Ectodermal cell (in vitro differentiated cells): ENCODE results near the gene XPNPEP1.

ENCODE experiments used
- H3K27ac ChIP-seq: 2 replicates; pipeline ENCODE4 v1.7.0; 2013; ENCODE audit warnings: mild to moderate bottlenecking, low read depth, low read length; ENCODE audit not compliant: insufficient read depth, poor library complexity, severe bottlenecking
- H3K27me3 ChIP-seq: 2 replicates; pipeline ENCODE4 v1.7.0; 2013; ENCODE audit warnings: mild to moderate bottlenecking, low read length; ENCODE audit not compliant: insufficient read depth, control insufficient read depth, poor library complexity, severe bottlenecking
- H3K36me3 ChIP-seq: one replicate; pipeline ENCODE4 v1.7.0; 2013; ENCODE audit warnings: low read length; ENCODE audit not compliant: control insufficient read depth, insufficient read depth
- H3K4me1 ChIP-seq: one replicate; pipeline ENCODE4 v1.7.0; 2013; ENCODE audit warnings: low read length; ENCODE audit not compliant: control insufficient read depth, insufficient read depth
- H3K4me3 ChIP-seq: 2 replicates; pipeline ENCODE4 v1.7.0; 2013; ENCODE audit warnings: low read depth, low read length, control low read depth; ENCODE audit not compliant: insufficient read depth
- H3K9me3 ChIP-seq: 2 replicates; pipeline ENCODE4 v1.7.0; 2013; ENCODE audit warnings: mild to moderate bottlenecking, low read length, moderate library complexity; ENCODE audit not compliant: control insufficient read depth
- WGBS, 2 experiments: methylation state at CpG; one replicate each; pipeline ENCODE4 v1.1.7; 2013; ENCODE audit warnings: missing lambda C conversion rate in 2 of 2; 5-methylcytosine and 5-hydroxymethylcytosine counted together

XPNPEP1 gene

DNA sequence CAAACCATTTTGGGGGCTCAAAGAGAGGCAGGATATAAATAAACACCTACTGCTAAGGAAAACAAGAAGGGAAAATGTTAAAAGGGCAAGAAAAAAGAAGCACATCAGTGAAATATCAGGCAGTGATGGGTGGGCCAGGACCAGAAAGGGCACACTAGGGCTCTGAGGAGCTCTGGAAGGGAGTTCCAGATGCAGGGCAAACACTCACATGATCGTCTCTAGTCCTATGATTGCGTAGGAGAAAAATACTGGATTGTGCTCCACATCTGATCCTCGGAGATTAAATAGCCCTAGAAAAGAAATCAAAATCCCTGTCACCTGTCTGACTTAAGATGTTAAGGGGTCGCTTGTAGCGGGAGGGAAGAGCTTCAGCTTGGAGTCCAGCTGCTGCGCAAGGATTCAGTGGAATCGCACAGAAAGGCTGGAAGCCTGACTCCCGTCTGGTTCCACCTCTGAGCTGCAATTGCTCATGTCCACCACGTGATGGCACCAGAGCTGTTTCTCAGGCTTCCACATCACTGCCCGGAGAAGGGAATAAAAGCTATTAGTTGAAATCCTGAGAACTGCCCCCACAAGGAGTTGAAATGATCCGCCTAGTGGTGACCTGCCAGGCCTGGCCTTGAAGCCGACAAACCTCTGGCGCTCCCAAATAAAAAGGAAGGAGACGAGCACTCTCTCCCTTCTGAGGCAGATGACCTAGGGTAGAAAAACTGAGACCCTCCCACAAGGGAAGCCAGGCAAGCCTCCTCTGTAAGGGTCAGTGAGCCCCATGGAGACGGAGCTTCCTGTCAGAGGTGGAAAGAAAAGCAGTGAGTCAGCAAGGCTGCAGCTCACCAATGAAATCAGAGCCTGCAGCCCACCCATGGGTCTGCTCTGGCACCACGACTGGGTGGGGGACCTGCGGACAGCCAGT lies 39.2 kb downstream of the XPNPEP1 start:
- 30 to 33% methylated on average over 17 of the region's 17 CpGs for WGBS, 2 experiments
- Histone ChIP-seq H3K36me3 (peaks cover 4% of the 10 kb centered on the region), H3K4me3 (no peak overlapping the region), H3K27ac (peak overlapping the region; percentile 48), H3K4me1 (peaks cover 19% of the 10 kb centered on the region), H3K9me3 (no peaks in the 10 kb centered on the region), H3K27me3 (no peaks in the 10 kb centered on the region)

- Histone ChIP-seq H3K36me3 (peaks cover 4% of the 10 kb centered on the region), H3K27ac (no peak overlapping the region), H3K4me1 (peaks cover 11% of the 10 kb centered on the region), H3K27me3 (no peaks in the 10 kb centered on the region), H3K9me3 (no peaks in the 10 kb centered on the region), H3K4me3 (no peak overlapping the region)
- 93 to 94% methylated on average over 8 of the region's 8 CpGs for WGBS, 2 experiments
Observed at GRCh38 chr10:109882251-109883057, 40.9 kb downstream of the XPNPEP1 start.

- no peaks in the 10 kb centered on the region for H3K27me3 ChIP-seq
- peaks cover 8% of the 10 kb centered on the region for H3K4me1 ChIP-seq
- no peaks in the 10 kb centered on the region for H3K9me3 ChIP-seq
- H3K27ac ChIP-seq, result no peak overlapping the region
- H3K36me3 ChIP-seq, result peaks cover 4% of the 10 kb centered on the region
- WGBS, 2 experiments, result 96 to 100% methylated on average over 1 of the region's 1 CpG
- H3K4me3 ChIP-seq, result no peak overlapping the region
Observed at GRCh38 chr10:109881769-109882057, 41.6 kb downstream of the XPNPEP1 start.

GRCh38 chr10:109880886-109881768 lies 42.2 kb downstream of the XPNPEP1 start:
- no peaks in the 10 kb centered on the region for H3K27me3 ChIP-seq
- peaks cover 8% of the 10 kb centered on the region for H3K4me1 ChIP-seq
- 88 to 94% methylated on average over 8 of the region's 8 CpGs for WGBS, 2 experiments
- peaks cover 8% of the 10 kb centered on the region for H3K36me3 ChIP-seq
- H3K9me3 ChIP-seq, result no peaks in the 10 kb centered on the region
- no peak overlapping the region for H3K27ac ChIP-seq
- no peak overlapping the region for H3K4me3 ChIP-seq

- Histone ChIP-seq H3K27me3 (no peaks in the 10 kb centered on the region), H3K4me1 (no peaks in the 10 kb centered on the region), H3K27ac (no peak overlapping the region), H3K36me3 (peaks cover 9% of the 10 kb centered on the region), H3K9me3 (no peaks in the 10 kb centered on the region), H3K4me3 (no peak overlapping the region)
- WGBS, 2 experiments, result 98 to 99% methylated on average over 6 of the region's 6 CpGs
Observed at GRCh38 chr10:109877546-109877945, 45.8 kb downstream of the XPNPEP1 start.

DNA sequence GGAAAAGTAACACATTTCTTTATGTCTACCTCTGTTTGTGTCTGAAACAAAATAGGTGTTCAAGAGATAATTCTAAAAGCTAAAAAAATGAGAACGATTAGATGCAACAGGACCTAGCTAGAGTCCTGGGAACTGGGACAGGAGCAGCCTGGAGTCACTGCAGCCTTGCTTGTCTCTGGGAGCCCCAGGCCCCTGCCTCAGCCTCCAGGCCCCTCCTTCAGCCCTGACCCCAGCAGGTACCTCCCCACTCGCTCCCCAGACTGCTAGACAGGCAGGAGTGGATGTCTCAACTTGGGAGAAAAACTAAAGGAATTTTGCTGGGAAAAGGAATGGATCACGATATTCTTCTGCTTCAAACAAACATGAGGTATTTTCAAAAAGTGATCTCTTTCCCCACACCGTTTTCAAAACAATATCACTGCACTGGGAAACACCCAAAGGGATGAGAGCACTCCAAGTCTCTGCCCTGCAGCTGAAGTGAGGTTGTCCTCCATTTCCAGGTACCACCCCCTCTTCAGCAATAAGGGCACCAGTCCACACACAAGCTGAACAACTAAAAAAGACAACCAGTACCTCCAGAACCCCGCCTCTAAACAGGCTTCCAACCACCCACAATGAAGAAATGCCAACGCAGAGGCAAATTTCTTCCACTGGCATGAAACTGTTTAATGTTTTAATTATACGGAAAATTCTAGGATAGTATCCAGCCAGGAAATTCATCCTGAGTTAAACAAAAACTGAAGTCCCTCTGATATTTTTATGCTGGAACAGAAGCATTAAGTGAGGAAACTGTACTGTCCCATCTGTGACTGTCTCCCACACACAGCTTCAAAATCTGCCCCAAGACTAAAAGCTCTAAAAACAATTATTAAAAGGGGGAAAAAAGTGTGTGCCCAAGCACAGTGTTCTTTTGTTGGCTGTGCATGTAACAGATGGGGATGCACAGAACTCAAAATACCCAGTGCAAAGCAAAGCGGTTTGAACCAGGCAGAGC lies 47.2 kb downstream of the XPNPEP1 start:
- Histone ChIP-seq H3K4me1 (no peaks in the 10 kb centered on the region), H3K9me3 (no peaks in the 10 kb centered on the region), H3K4me3 (no peak overlapping the region), H3K27ac (no peak overlapping the region), H3K27me3 (no peaks in the 10 kb centered on the region), H3K36me3 (peaks cover 7% of the 10 kb centered on the region)
- WGBS, 2 experiments, result 95% methylated on average over 7 to 8 of the region's 8 CpGs

DNA sequence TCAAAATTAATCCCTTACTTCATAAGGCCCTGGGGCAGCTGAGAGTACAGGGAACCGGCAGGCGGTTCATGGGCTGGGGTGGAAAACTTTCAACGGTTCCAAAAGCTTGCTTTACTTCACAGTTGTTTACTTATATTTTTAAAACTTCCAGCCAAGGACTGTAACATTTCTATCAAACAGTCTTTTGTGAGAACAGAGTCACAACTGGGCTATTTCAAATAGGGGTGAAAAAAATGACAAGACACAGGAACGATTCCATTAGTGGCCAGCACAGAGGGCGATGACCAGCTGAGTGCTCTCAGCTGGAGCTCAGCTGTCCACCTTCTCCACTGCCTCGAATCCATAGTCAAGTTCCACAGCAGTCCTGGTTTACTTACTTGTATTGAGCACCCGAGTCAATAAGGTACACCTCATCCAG lies 48.2 kb downstream of the XPNPEP1 start:
- Histone ChIP-seq H3K9me3 (no peaks in the 10 kb centered on the region), H3K4me1 (no peaks in the 10 kb centered on the region), H3K4me3 (no peak overlapping the region), H3K27me3 (no peaks in the 10 kb centered on the region), H3K36me3 (peaks cover 7% of the 10 kb centered on the region), H3K27ac (no peak overlapping the region)
- WGBS, 2 experiments, result 92 to 97% methylated on average over 7 of the region's 7 CpGs

DNA sequence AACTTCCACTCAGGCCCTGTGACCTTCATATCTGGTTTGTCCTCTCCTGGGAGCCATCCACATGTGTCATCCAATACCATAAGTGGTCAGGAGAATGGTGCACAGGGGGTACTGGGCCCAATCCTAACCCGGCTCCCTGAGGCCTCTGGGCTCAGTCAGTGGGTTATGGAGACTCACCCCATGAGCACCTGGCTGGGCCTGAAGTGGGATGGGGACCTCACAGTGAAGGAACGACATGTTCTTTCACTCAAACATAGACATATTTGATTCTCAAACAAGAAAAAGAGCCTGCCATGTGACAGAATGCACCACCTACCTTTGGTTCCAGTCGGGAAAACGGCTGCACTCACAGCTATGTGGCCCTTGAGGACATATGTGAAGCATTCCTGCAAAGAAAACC lies 51.8 kb downstream of the XPNPEP1 start:
- Histone ChIP-seq H3K9me3 (no peaks in the 10 kb centered on the region), H3K36me3 (peaks cover 9% of the 10 kb centered on the region), H3K4me1 (no peaks in the 10 kb centered on the region), H3K4me3 (no peak overlapping the region), H3K27ac (no peak overlapping the region), H3K27me3 (no peaks in the 10 kb centered on the region)
- WGBS, 2 experiments, result 92 to 95% methylated on average over 4 of the region's 4 CpGs

GRCh38 chr10:109866995-109867635 lies 56.2 kb downstream of the XPNPEP1 start:
- peaks cover 13% of the 10 kb centered on the region for H3K36me3 ChIP-seq
- WGBS, 2 experiments, result 95 to 96% methylated on average over 4 of the region's 4 CpGs
- H3K4me1 ChIP-seq, result peaks cover 2% of the 10 kb centered on the region
- no peaks in the 10 kb centered on the region for H3K9me3 ChIP-seq
- no peaks in the 10 kb centered on the region for H3K27me3 ChIP-seq
- no peak overlapping the region for H3K27ac ChIP-seq
- no peak overlapping the region for H3K4me3 ChIP-seq
